ENCODE data around the gene HERC2. TPM values are rescaled to one million over a fixed set of nuclear protein-coding genes. Genes with fewer than 3 reads are reported as not detected.

HERC2 gene
- total and polyA plus RNA-seq, 2 of the 8 experiments (the other 6 are each of a cell fraction or from before 2014, with no cell fraction given): 83.0 to 88.7 TPM

Small RNAs within 50 kb of the gene (small RNA-seq; reads per million reads assigned to genes)
- not detected for gene AC091304.5 (ENCODE audit: insufficient read depth)

Other genes starting within 250 kb of the HERC2 start
- 0.20 and 0.57 TPM in 2 replicates for gene OCA2, start 222.9 kb downstream of the HERC2 start, total RNA-seq (2021; fragmentation: NEBNext Ultra II Directional; extraction: Animal tissue kit (Norgen Biotek cat#: 25700))
- 0.20 and 0.36 TPM in 2 replicates for gene OCA2, start 222.9 kb downstream of the HERC2 start, polyA plus RNA-seq (2011; rRNA removed)
- not detected in 2 replicates for gene GOLGA6L24, start 35.9 kb upstream of the HERC2 start, total RNA-seq (2021; fragmentation: NEBNext Ultra II Directional; extraction: Animal tissue kit (Norgen Biotek cat#: 25700))
- not detected in 2 replicates for gene GOLGA6L24, start 35.9 kb upstream of the HERC2 start, polyA plus RNA-seq (2011; rRNA removed)
- not detected in 2 replicates for gene GOLGA8F, start 56.5 kb upstream of the HERC2 start, total RNA-seq (2021; fragmentation: NEBNext Ultra II Directional; extraction: Animal tissue kit (Norgen Biotek cat#: 25700))
- gene GOLGA8F, start 56.5 kb upstream of the HERC2 start, polyA plus RNA-seq (2011; rRNA removed): not detected in 2 replicates
- not detected in 2 replicates for gene GOLGA8G, start 210.8 kb upstream of the HERC2 start, total RNA-seq (2021; fragmentation: NEBNext Ultra II Directional; extraction: Animal tissue kit (Norgen Biotek cat#: 25700))
- not detected in 2 replicates for gene GOLGA8G, start 210.8 kb upstream of the HERC2 start, polyA plus RNA-seq (2011; rRNA removed)
- not detected in 2 replicates for gene GOLGA6L25, start 231.4 kb upstream of the HERC2 start, total RNA-seq (2021; fragmentation: NEBNext Ultra II Directional; extraction: Animal tissue kit (Norgen Biotek cat#: 25700))
- gene GOLGA6L25, start 231.4 kb upstream of the HERC2 start, polyA plus RNA-seq (2011; rRNA removed): not detected in 2 replicates